H9 (cell line): ENCODE measurements around the gene PIP4K2A. TPM values are rescaled to one million over a fixed set of nuclear protein-coding genes. Genes with fewer than 3 reads are reported as not detected.

Source experiments
- DNase-seq: peaks from one replicate; pipeline ENCODE4 v3.0.0-alpha.2; 2017
- H2AFZ ChIP-seq: one replicate; pipeline ENCODE4 v1.6.1; 2013; ENCODE audit warnings: mild to moderate bottlenecking, low read length, control low read depth, moderate library complexity
- H2AK5ac ChIP-seq: 2 replicates; pipeline ENCODE4 v1.6.1; 2013; ENCODE audit warnings: low read length, control low read depth, mixed read lengths; ENCODE audit not compliant: insufficient read length
- H2BK120ac ChIP-seq: one replicate; pipeline ENCODE4 v1.6.1; 2013; ENCODE audit warnings: low read depth, mild to moderate bottlenecking, low read length, control low read depth, inconsistent platforms; ENCODE audit not compliant: poor library complexity, severe bottlenecking
- H2BK12ac ChIP-seq: 2 replicates; pipeline ENCODE4 v1.6.1; 2013; ENCODE audit warnings: low read length, control low read depth, mixed read lengths, low read depth; ENCODE audit not compliant: insufficient read length
- H2BK15ac ChIP-seq: 2 replicates; pipeline ENCODE4 v1.6.1; 2013; ENCODE audit warnings: low read depth, low read length, control low read depth
- H2BK20ac ChIP-seq: one replicate; pipeline ENCODE4 v1.6.1; 2013; ENCODE audit warnings: low read depth, mild to moderate bottlenecking, low read length, control low read depth, inconsistent platforms; ENCODE audit not compliant: poor library complexity, severe bottlenecking
- H2BK5ac ChIP-seq: 2 replicates; pipeline ENCODE4 v1.6.1; 2013; ENCODE audit warnings: low read length, control low read depth, mixed read lengths; ENCODE audit not compliant: insufficient read length
- H3K14ac ChIP-seq: 2 replicates; pipeline ENCODE4 v1.6.1; 2013; ENCODE audit warnings: low read length, control low read depth; ENCODE audit not compliant: insufficient read depth
- H3K18ac ChIP-seq: 2 replicates; pipeline ENCODE4 v1.6.1; 2013; ENCODE audit warnings: low read depth, mild to moderate bottlenecking, mixed read lengths, low read length, control low read depth; ENCODE audit not compliant: insufficient read length
- H3K23ac ChIP-seq: 2 replicates; pipeline ENCODE4 v1.6.1; 2013; ENCODE audit warnings: low read length, control low read depth, mixed read lengths, low read depth; ENCODE audit not compliant: insufficient read length
- H3K23me2 ChIP-seq: 2 replicates; pipeline ENCODE4 v1.6.1; 2013; ENCODE audit warnings: low read depth, mild to moderate bottlenecking, mixed read lengths, low read length, control low read depth; ENCODE audit not compliant: insufficient read length, poor library complexity, severe bottlenecking
- H3K27ac ChIP-seq: 2 replicates; pipeline ENCODE4 v1.5.1; 2013; ENCODE audit warnings: low read length, control low read depth, mixed read lengths, low read depth; ENCODE audit not compliant: insufficient read length
- H3K27me3 ChIP-seq: 2 replicates; pipeline ENCODE4 v1.6.1; 2013; ENCODE audit warnings: low read length, control low read depth, inconsistent platforms; ENCODE audit not compliant: insufficient read depth
- H3K4ac ChIP-seq: 2 replicates; pipeline ENCODE4 v1.6.1; 2013; ENCODE audit warnings: low read depth, mild to moderate bottlenecking, control low read depth, inconsistent platforms, low read length, moderate library complexity
- H3K4me1 ChIP-seq: 2 replicates; pipeline ENCODE4 v1.6.1; 2013; ENCODE audit warnings: low read length, control low read depth, inconsistent platforms; ENCODE audit not compliant: insufficient read depth
- H3K4me2 ChIP-seq: 2 replicates; pipeline ENCODE4 v1.6.1; 2013; ENCODE audit warnings: low read length, control low read depth, mixed read lengths; ENCODE audit not compliant: insufficient read length, insufficient read depth
- H3K56ac ChIP-seq: 2 replicates; pipeline ENCODE4 v1.6.1; 2013; ENCODE audit warnings: low read depth, mild to moderate bottlenecking, mixed read lengths, low read length, control low read depth; ENCODE audit not compliant: insufficient read length
- H3K79me1 ChIP-seq: 2 replicates; pipeline ENCODE4 v1.6.1; 2013; ENCODE audit warnings: low read depth, mild to moderate bottlenecking, moderate library complexity, low read length, control low read depth, inconsistent platforms; ENCODE audit not compliant: insufficient read depth, poor library complexity, severe bottlenecking
- H3K79me2 ChIP-seq: 2 replicates; pipeline ENCODE4 v1.6.1; 2013; ENCODE audit warnings: low read length, control low read depth, inconsistent platforms; ENCODE audit not compliant: insufficient read depth
- H3K9ac ChIP-seq: 2 replicates; pipeline ENCODE4 v1.6.1; 2013; ENCODE audit warnings: low read length, control low read depth, mixed read lengths; ENCODE audit not compliant: insufficient read length; ENCODE audit errors: extremely low read depth
- H3K9me3 ChIP-seq: one replicate; pipeline ENCODE4 v1.6.1; 2013; ENCODE audit warnings: low read depth, low read length, inconsistent platforms; ENCODE audit not compliant: control insufficient read depth
- H3T11ph ChIP-seq: one replicate; pipeline ENCODE4 v1.6.1; 2013; ENCODE audit warnings: mild to moderate bottlenecking, low read length, control low read depth, inconsistent platforms
- H4K20me1 ChIP-seq: one replicate; pipeline ENCODE4 v1.6.1; 2013; ENCODE audit not compliant: control insufficient read depth, insufficient read length, insufficient read depth
- H4K5ac ChIP-seq: 2 replicates; pipeline ENCODE4 v1.6.1; 2013; ENCODE audit warnings: low read depth, mild to moderate bottlenecking, mixed read lengths, low read length, control low read depth; ENCODE audit not compliant: insufficient read length
- H4K8ac ChIP-seq: replicated peaks from 2 replicates; pipeline ENCODE4 v1.6.1; 2013; ENCODE audit warnings: low read length, control low read depth, mixed read lengths, low read depth; ENCODE audit not compliant: insufficient read length
- H4K91ac ChIP-seq: 2 replicates; pipeline ENCODE4 v1.6.1; 2013; ENCODE audit warnings: low read depth, mild to moderate bottlenecking, moderate library complexity, mixed read lengths, low read length, control low read depth; ENCODE audit not compliant: insufficient read length
- H3K27ac Mint-ChIP-seq, 3 experiments: 2 replicates in 2 of 3; 3 replicates in 1 of 3; pipeline ENCODE4 v1.8.0; 2020 to 2021; ENCODE audit warnings: mixed read lengths in 3 of 3, mild to moderate bottlenecking in 1 of 3, moderate library complexity in 1 of 3
- H3K27me3 Mint-ChIP-seq: 2 replicates; pipeline ENCODE4 v1.8.0; 2021; ENCODE audit warnings: low read depth, mild to moderate bottlenecking, moderate library complexity, mixed read lengths
- H3K36me3 Mint-ChIP-seq, 3 experiments: 2 replicates in 2 of 3; 3 replicates in 1 of 3; pipeline ENCODE4 v1.8.0; 2020 to 2021; ENCODE audit warnings: low read depth in 3 of 3, mixed read lengths in 3 of 3; ENCODE audit not compliant: insufficient read depth in 1 of 3
- H3K4me1 Mint-ChIP-seq, 2 experiments: 2 replicates each; pipeline ENCODE4 v1.8.0; 2020; ENCODE audit warnings: mixed read lengths in 2 of 2
- H3K4me3 Mint-ChIP-seq, 2 experiments: 2 replicates in 1 of 2; 3 replicates in 1 of 2; pipeline ENCODE4 v1.8.0; 2020 to 2021; ENCODE audit warnings: mild to moderate bottlenecking in 2 of 2, mixed read lengths in 2 of 2, moderate library complexity in 1 of 2
- H3K9me3 Mint-ChIP-seq, 2 experiments: 2 replicates in 1 of 2; 3 replicates in 1 of 2; pipeline ENCODE4 v1.8.0; 2020; ENCODE audit warnings: mild to moderate bottlenecking in 2 of 2, mixed read lengths in 2 of 2, moderate library complexity in 1 of 2
- WGBS: extraction: QIAGEN DNeasy Blood & Tissue Kit; methylation state at CpG from one replicate; pipeline ENCODE4 v1.1.7; 2013; ENCODE audit warnings: missing lambda C conversion rate, low lambda C conversion rate, mixed read lengths; ENCODE audit not compliant: insufficient read length; ENCODE audit errors: extremely low coverage; 5-methylcytosine and 5-hydroxymethylcytosine counted together
- total RNA-seq: library from RNA; stranded (reverse); gene quantifications from 2 replicates; pipeline ENCODE4 v1.2.1, GENCODE V29; 2021
- TF ChIP-seq, protein P1 (sequence below): fragments of 200-600 bp; sonication (generic); conservative IDR thresholded peaks from 3 replicates; pipeline ENCODE4 v1.8.0; 2021; ENCODE audit warnings: antibody characterized with exemption, mild to moderate bottlenecking

PIP4K2A gene
- total RNA-seq, 1 experiment from 2014 or later, result 33.6 TPM

DNA sequence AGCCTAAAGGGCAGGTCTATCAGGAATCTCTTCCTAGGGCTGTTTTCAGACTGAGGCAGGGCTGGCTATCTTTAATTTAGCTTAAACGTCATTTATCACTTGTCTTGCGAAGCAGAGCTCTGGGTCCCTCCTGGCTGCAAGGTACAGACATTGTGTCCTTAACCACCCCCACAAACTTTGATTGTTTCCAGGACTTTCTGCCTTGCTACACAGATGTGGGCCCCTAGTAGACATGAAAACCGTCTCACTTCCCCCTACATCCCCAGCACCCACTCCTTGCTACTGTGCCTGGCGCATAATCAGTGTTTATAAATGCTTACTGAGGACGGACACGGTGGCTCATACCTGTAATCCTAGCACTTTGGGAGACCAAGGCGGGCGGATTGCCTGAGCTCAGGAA is 54.5 kb downstream of the PIP4K2A start:
- no peak overlapping the region for H3K9ac ChIP-seq
- DNase-seq, result no peak
- Mint-ChIP-seq H3K4me1 (peaks cover 40 to 55% of the 10 kb centered on the region in 2 experiments), H3K9me3 (no peaks in the 10 kb centered on the region), H3K4me3 (peak overlapping the region in 1 of 2 experiments; percentile 41; a peak in 2 of 5 replicates), H3K27me3 (no peaks in the 10 kb centered on the region), H3K27ac (peak overlapping the region in 1 of 3 experiments; percentile 86; a peak in 3 of 7 replicates), H3K36me3 (no peaks in the 10 kb centered on the region; a peak in 2 of 7 replicates)
- no peak overlapping the region for H2BK20ac ChIP-seq
- H3K23me2 ChIP-seq, result no peaks in the 10 kb centered on the region
- H4K8ac ChIP-seq, result no peak overlapping the region
- H3K56ac ChIP-seq, result no peak overlapping the region
- no CpG with 5 or more reads among the region's 8 CpGs for WGBS
- H3K4me1 ChIP-seq, result peaks cover 5% of the 10 kb centered on the region; the same call in 1 of the 2 replicates
- no peaks in the 10 kb centered on the region for H4K20me1 ChIP-seq
- H3K27me3 ChIP-seq, result no peaks in the 10 kb centered on the region
- H3K79me1 ChIP-seq, result peaks cover 7% of the 10 kb centered on the region
- no peak overlapping the region for H4K91ac ChIP-seq
- H3K23ac ChIP-seq, result no peak overlapping the region
- no peak overlapping the region for H2BK12ac ChIP-seq
- H3K18ac ChIP-seq, result no peak overlapping the region
- no peak overlapping the region for H2BK120ac ChIP-seq
- no peak overlapping the region for H3K4me2 ChIP-seq
- H3K79me2 ChIP-seq, result peaks cover 5% of the 10 kb centered on the region; the same call in 1 of the 2 replicates
- no peak overlapping the region for H2AFZ ChIP-seq
- H3K14ac ChIP-seq, result no peak overlapping the region
- no peak overlapping the region for H3K27ac ChIP-seq
- no peak overlapping the region for H2BK5ac ChIP-seq
- no peak overlapping the region for H3T11ph ChIP-seq
- H2AK5ac ChIP-seq, result no peak overlapping the region
- TF ChIP-seq, protein P1, sequence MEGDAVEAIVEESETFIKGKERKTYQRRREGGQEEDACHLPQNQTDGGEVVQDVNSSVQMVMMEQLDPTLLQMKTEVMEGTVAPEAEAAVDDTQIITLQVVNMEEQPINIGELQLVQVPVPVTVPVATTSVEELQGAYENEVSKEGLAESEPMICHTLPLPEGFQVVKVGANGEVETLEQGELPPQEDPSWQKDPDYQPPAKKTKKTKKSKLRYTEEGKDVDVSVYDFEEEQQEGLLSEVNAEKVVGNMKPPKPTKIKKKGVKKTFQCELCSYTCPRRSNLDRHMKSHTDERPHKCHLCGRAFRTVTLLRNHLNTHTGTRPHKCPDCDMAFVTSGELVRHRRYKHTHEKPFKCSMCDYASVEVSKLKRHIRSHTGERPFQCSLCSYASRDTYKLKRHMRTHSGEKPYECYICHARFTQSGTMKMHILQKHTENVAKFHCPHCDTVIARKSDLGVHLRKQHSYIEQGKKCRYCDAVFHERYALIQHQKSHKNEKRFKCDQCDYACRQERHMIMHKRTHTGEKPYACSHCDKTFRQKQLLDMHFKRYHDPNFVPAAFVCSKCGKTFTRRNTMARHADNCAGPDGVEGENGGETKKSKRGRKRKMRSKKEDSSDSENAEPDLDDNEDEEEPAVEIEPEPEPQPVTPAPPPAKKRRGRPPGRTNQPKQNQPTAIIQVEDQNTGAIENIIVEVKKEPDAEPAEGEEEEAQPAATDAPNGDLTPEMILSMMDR, result no peak
- no peaks in the 10 kb centered on the region for H3K9me3 ChIP-seq
- no peak overlapping the region for H2BK15ac ChIP-seq
- no peak overlapping the region for H4K5ac ChIP-seq
- no peak overlapping the region for H3K4ac ChIP-seq
